HepG2 (cell line): ENCODE data around the gene SMIM41. TPM values are rescaled to one million over a fixed set of nuclear protein-coding genes. Genes with fewer than 3 reads are reported as not detected.

Experiments used
- FIP1L1 ChIP-seq: fragments of 200-400 bp; formaldehyde crosslinking; IDR thresholded peaks from 2 replicates; pipeline ENCODE4 v1.6.1; 2018; ENCODE audit warnings: low read depth, mild to moderate bottlenecking, low read length, moderate library complexity, borderline replicate concordance; ENCODE audit not compliant: insufficient read depth
- FOXK1 ChIP-seq: sonication (generic); formaldehyde crosslinking; IDR thresholded peaks from 2 replicates; pipeline ENCODE4 v1.4.0; 2020; ENCODE audit warnings: low read depth, missing genetic modification reagents, borderline replicate concordance
- MTF2 ChIP-seq: sonication (generic); formaldehyde crosslinking; IDR thresholded peaks from 2 replicates; pipeline ENCODE4 v1.5.0; 2020; ENCODE audit warnings: missing genetic modification reagents, borderline replicate concordance
- NFE2 ChIP-seq: sonication (generic); formaldehyde crosslinking; IDR thresholded peaks from 2 replicates; pipeline ENCODE4 v1.4.0; 2020; ENCODE audit warnings: missing genetic modification reagents
- NKX3-1 ChIP-seq: sonication (generic); formaldehyde crosslinking; IDR thresholded peaks from 2 replicates; pipeline ENCODE4 v1.5.0; 2020; ENCODE audit warnings: missing genetic modification reagents
- PHF21A ChIP-seq: sonication (generic); formaldehyde crosslinking; IDR thresholded peaks from 2 replicates; pipeline ENCODE4 v1.5.0; 2020; ENCODE audit warnings: mild to moderate bottlenecking, missing genetic modification reagents
- PLRG1 ChIP-seq: fragments of 450-650 bp; conservative IDR thresholded peaks from 2 replicates; pipeline ENCODE4 v1.6.1; 2016
- SIX1 ChIP-seq: sonication (generic); formaldehyde crosslinking; IDR thresholded peaks from 2 replicates; pipeline ENCODE4 v1.4.0; 2020; ENCODE audit warnings: missing genetic modification reagents, borderline replicate concordance
- SPEN ChIP-seq: sonication (generic); formaldehyde crosslinking; IDR thresholded peaks from 2 replicates; pipeline ENCODE4 v1.5.1; 2020; ENCODE audit warnings: low read depth, mild to moderate bottlenecking, missing genetic modification reagents
- TEAD3 ChIP-seq: optimal IDR thresholded peaks from 2 replicates; pipeline ENCODE3; 2016; ENCODE audit warnings: borderline replicate concordance
- ZNF205 ChIP-seq: IDR thresholded peaks from 2 replicates; pipeline ENCODE4 v1.6.1; 2018; ENCODE audit warnings: missing biosample characterization, missing genetic modification reagents
- ZNF430 ChIP-seq: sonication (generic); formaldehyde crosslinking; IDR thresholded peaks from 2 replicates; pipeline ENCODE4 v1.9.0; 2021; ENCODE audit warnings: mild to moderate bottlenecking, missing genetic modification reagents
- polyA plus RNA-seq, 8 experiments: library from polyadenylated mRNA; depleted of rRNA in 3 of 8; stranded (reverse) in 7 of 8; unstranded in 1 of 8; fragments of >200 nt; fragmentation: Illumina TruSeq in 4 of 8; extraction: Trizol in 4 of 8; gene quantifications; 2 replicates each; pipeline versions ENCODE4 v1.2.1 to v1.2.3, GENCODE V29; 2011 to 2016; ENCODE audit warnings: low read depth in 4 of 8, missing spikeins in 1 of 8, mixed read lengths in 1 of 8; ENCODE audit not compliant: insufficient read depth in 1 of 8
- total RNA-seq, 5 experiments: library from RNA; depleted of rRNA; stranded (reverse); fragments of >200 nt; fragmentation: Illumina TruSeq; extraction: Trizol; gene quantifications; 2 replicates each; pipeline ENCODE4 v1.2.3, GENCODE V29; 2016; ENCODE audit warnings: low read depth in 1 of 5
- TF ChIP-seq, protein P1 (sequence below): IDR thresholded peaks from 2 replicates; pipeline ENCODE4 v1.6.1; 2016
- TF ChIP-seq, protein P2 (sequence below): sonication (generic); formaldehyde crosslinking; IDR thresholded peaks from 2 replicates; pipeline ENCODE4 v1.4.0; 2020; ENCODE audit warnings: mild to moderate bottlenecking, missing genetic modification reagents
- TF ChIP-seq, protein P3 (sequence below): sonication (generic); formaldehyde crosslinking; IDR thresholded peaks from 2 replicates; pipeline ENCODE4 v1.4.0; 2020; ENCODE audit warnings: missing genetic modification reagents
- TF ChIP-seq, protein P4 (sequence below): sonication (generic); formaldehyde crosslinking; IDR thresholded peaks from 2 replicates; pipeline ENCODE4 v1.5.0; 2020; ENCODE audit warnings: mild to moderate bottlenecking, missing genetic modification reagents, borderline replicate concordance
- TF ChIP-seq, protein P5 (sequence below): sonication (generic); formaldehyde crosslinking; IDR thresholded peaks from 2 replicates; pipeline ENCODE4 v1.8.1; 2023; ENCODE audit warnings: mild to moderate bottlenecking, missing genetic modification reagents

SMIM41 gene
- total and polyA plus RNA-seq, 2 of the 13 experiments (the other 11 are each of a cell fraction or from before 2014, with no cell fraction given), result not detected

DNA sequence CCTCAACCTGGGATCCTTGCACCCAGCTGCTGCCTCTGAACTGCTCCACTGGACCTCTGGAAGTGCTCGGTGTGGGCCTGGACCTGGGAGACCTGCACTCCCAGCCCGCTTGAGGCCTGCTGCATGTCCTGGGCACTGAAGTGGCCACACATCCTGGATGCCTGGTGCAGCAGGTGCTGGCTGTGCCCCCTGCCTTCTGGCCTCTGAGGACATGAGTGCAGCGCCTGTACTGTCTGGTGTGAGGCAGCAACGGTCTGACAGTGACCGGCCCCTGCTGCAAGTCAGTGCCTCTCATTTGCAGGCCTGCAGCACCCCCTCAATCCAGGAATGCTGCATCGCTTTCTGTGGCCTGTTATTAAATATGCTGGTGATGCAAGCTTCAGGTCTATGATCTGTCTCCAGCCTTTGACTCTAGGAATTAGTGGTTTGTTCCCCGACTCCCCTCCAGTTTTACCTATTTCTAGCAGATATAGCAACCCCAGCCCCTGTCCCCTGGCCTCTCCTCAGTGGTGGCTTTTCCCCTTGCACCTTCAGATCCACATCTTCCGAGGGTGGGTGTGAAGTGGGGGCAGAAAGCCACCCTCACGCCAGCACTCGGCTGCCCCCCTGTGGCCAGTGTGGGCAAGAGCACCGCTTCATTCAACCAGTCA is 3.6 kb downstream of the SMIM41 start (continued):
- TF ChIP-seq, protein P1, sequence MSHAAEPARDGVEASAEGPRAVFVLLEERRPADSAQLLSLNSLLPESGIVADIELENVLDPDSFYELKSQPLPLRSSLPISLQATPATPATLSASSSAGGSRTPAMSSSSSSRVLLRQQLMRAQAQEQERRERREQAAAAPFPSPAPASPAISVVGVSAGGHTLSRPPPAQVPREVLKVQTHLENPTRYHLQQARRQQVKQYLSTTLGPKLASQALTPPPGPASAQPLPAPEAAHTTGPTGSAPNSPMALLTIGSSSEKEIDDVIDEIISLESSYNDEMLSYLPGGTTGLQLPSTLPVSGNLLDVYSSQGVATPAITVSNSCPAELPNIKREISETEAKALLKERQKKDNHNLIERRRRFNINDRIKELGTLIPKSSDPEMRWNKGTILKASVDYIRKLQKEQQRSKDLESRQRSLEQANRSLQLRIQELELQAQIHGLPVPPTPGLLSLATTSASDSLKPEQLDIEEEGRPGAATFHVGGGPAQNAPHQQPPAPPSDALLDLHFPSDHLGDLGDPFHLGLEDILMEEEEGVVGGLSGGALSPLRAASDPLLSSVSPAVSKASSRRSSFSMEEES (CRISPR knock-in tag), result no peak
- no peak for TF ChIP-seq PLRG1
- TF ChIP-seq, protein P2, sequence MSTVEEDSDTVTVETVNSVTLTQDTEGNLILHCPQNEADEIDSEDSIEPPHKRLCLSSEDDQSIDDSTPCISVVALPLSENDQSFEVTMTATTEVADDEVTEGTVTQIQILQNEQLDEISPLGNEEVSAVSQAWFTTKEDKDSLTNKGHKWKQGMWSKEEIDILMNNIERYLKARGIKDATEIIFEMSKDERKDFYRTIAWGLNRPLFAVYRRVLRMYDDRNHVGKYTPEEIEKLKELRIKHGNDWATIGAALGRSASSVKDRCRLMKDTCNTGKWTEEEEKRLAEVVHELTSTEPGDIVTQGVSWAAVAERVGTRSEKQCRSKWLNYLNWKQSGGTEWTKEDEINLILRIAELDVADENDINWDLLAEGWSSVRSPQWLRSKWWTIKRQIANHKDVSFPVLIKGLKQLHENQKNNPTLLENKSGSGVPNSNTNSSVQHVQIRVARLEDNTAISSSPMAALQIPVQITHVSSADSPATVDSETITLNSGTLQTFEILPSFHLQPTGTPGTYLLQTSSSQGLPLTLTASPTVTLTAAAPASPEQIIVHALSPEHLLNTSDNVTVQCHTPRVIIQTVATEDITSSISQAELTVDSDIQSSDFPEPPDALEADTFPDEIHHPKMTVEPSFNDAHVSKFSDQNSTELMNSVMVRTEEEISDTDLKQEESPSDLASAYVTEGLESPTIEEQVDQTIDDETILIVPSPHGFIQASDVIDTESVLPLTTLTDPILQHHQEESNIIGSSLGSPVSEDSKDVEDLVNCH (CRISPR knock-in tag), result no peak
- TF ChIP-seq, protein P3, sequence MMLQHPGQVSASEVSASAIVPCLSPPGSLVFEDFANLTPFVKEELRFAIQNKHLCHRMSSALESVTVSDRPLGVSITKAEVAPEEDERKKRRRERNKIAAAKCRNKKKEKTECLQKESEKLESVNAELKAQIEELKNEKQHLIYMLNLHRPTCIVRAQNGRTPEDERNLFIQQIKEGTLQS (CRISPR knock-in tag), result 0 out of 2 replicates have a peak, but pooled peaks have one; percentile 33
- no peak for TF ChIP-seq NKX3-1 (CRISPR knock-in tag)
- TF ChIP-seq FIP1L1, result no peak
- no peak for TF ChIP-seq NFE2 (CRISPR knock-in tag)
- TF ChIP-seq ZNF205 (CRISPR knock-in tag), result no peak
- TF ChIP-seq SPEN (CRISPR knock-in tag), result peak; percentile 59
- no peak for TF ChIP-seq SIX1
- no peak for TF ChIP-seq FOXK1 (CRISPR knock-in tag)
- TF ChIP-seq, protein P4, sequence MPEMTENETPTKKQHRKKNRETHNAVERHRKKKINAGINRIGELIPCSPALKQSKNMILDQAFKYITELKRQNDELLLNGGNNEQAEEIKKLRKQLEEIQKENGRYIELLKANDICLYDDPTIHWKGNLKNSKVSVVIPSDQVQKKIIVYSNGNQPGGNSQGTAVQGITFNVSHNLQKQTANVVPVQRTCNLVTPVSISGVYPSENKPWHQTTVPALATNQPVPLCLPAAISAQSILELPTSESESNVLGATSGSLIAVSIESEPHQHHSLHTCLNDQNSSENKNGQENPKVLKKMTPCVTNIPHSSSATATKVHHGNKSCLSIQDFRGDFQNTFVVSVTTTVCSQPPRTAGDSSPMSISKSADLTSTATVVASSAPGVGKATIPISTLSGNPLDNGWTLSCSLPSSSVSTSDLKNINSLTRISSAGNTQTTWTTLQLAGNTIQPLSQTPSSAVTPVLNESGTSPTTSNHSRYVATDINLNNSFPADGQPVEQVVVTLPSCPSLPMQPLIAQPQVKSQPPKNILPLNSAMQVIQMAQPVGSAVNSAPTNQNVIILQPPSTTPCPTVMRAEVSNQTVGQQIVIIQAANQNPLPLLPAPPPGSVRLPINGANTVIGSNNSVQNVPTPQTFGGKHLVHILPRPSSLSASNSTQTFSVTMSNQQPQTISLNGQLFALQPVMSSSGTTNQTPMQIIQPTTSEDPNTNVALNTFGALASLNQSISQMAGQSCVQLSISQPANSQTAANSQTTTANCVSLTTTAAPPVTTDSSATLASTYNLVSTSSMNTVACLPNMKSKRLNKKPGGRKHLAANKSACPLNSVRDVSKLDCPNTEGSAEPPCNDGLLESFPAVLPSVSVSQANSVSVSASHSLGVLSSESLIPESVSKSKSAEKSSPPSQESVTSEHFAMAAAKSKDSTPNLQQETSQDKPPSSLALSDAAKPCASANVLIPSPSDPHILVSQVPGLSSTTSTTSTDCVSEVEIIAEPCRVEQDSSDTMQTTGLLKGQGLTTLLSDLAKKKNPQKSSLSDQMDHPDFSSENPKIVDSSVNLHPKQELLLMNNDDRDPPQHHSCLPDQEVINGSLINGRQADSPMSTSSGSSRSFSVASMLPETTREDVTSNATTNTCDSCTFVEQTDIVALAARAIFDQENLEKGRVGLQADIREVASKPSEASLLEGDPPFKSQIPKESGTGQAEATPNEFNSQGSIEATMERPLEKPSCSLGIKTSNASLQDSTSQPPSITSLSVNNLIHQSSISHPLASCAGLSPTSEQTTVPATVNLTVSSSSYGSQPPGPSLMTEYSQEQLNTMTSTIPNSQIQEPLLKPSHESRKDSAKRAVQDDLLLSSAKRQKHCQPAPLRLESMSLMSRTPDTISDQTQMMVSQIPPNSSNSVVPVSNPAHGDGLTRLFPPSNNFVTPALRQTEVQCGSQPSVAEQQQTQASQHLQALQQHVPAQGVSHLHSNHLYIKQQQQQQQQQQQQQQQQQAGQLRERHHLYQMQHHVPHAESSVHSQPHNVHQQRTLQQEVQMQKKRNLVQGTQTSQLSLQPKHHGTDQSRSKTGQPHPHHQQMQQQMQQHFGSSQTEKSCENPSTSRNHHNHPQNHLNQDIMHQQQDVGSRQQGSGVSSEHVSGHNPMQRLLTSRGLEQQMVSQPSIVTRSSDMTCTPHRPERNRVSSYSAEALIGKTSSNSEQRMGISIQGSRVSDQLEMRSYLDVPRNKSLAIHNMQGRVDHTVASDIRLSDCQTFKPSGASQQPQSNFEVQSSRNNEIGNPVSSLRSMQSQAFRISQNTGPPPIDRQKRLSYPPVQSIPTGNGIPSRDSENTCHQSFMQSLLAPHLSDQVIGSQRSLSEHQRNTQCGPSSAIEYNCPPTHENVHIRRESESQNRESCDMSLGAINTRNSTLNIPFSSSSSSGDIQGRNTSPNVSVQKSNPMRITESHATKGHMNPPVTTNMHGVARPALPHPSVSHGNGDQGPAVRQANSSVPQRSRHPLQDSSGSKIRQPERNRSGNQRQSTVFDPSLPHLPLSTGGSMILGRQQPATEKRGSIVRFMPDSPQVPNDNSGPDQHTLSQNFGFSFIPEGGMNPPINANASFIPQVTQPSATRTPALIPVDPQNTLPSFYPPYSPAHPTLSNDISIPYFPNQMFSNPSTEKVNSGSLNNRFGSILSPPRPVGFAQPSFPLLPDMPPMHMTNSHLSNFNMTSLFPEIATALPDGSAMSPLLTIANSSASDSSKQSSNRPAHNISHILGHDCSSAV (CRISPR knock-in tag), result no peak
- no peak for TF ChIP-seq ZNF430 (CRISPR knock-in tag)
- TF ChIP-seq, protein P5, sequence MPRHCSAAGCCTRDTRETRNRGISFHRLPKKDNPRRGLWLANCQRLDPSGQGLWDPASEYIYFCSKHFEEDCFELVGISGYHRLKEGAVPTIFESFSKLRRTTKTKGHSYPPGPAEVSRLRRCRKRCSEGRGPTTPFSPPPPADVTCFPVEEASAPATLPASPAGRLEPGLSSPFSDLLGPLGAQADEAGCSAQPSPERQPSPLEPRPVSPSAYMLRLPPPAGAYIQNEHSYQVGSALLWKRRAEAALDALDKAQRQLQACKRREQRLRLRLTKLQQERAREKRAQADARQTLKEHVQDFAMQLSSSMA, result no peak
- TF ChIP-seq MTF2 (CRISPR knock-in tag), result no peak
- TF ChIP-seq TEAD3 (CRISPR knock-in tag), result peak; percentile 80
- no peak for TF ChIP-seq PHF21A (CRISPR knock-in tag)
